ENCODE data around the gene C17orf50. TPM values are rescaled to one million over a fixed set of nuclear protein-coding genes. Genes with fewer than 3 reads are reported as not detected.

C17orf50 gene
- total RNA-seq, 3 donors from 2014 or later: not detected

GRCh38 chr17:35740997-35741931, 19.4 kb upstream of the C17orf50 start:
- H3K4me3 ChIP-seq: no peak overlapping the region
- intact Hi-C loops (cut with DNase I, micrococcal nuclease): loop anchor here in 1 of 2 donors (10.0 kb wide), 1 partner anchor 136 kb away; no protein-coding TSS in a partner anchor

DNA sequence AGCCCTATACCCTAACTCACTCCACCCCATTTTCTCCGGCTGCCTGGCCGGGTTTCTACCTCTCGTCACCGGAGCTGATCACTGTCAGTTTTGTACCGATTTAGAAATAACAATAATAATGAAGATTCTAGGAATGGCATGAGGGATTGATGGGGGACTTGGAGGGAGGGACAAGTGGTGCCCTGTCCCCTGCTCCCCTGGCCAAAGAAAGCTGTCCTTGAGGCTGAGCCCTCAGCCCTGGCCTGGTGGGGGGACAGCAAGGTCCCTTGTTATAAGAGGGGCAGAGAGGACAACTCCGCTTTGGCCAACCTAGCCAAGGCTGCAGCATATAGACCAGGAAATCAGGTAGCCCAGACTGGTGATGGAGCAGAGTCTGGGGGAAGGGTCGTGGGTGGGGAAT, 18.2 kb upstream of the C17orf50 start:
- intact Hi-C loops (cut with DNase I, micrococcal nuclease): loop anchor here in 1 of 2 donors (10.0 kb wide), 1 partner anchor 138 kb away; no protein-coding TSS in a partner anchor
- ATAC-seq (no peak), DNase-seq (no peak)
- Histone ChIP-seq H3K36me3 (ENCODE audit: low read depth) (no peaks in the 10 kb centered on the region), H3K9me3 (no peaks in the 10 kb centered on the region), H3K4me3 (no peak overlapping the region), H3K4me1 (ENCODE audit: low read depth) (peaks cover 3% of the 10 kb centered on the region)
- TF ChIP-seq CTCF (IDR thresholded peaks at IDR 0.05): no peak

More at GRCh38 chr17:35740997-35741931, 19.4 kb upstream of the C17orf50 start:
- Histone ChIP-seq H3K4me1 (ENCODE audit: low read depth) (peaks cover 3% of the 10 kb centered on the region), H3K9me3 (no peaks in the 10 kb centered on the region), H3K36me3 (ENCODE audit: low read depth) (no peaks in the 10 kb centered on the region)
- DNase-seq: no peak
- no peak for TF ChIP-seq CTCF (IDR thresholded peaks at IDR 0.05)
- peak; percentile 27 for ATAC-seq

DNA sequence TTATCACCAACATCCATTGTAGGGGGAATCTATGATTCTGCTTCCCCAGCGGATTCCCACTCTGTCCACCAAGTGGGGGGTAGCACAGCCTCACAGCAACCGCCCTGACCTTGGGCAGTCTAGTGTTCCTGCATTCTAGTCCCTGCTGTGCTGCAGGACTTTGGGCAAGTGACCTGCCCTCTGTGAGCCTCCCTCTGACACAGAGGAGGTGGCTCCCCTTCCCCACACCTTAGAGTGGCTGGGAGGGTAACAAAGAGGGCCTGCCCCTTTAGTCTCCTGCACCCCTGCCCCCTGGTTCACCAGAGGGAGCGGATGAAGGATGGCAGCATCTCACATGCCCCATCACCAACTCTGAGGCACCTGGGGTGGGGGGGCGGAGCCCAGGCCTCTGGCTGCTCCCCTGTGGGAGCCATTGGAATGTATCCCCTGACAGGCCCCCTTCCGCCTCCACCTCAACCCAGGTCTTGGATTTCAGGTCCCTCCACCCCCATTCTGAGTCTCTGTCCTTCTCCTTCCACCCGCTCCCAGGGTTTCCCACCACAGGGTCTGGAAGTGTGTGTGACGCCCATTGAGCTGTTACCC, 17.7 kb upstream of the C17orf50 start:
- no peak for TF ChIP-seq CTCF (IDR thresholded peaks at IDR 0.05)
- intact Hi-C loops (cut with DNase I, micrococcal nuclease): loop anchor here in 1 of 2 donors (10.0 kb wide), 1 partner anchor 138 kb away; no protein-coding TSS in a partner anchor

DNA sequence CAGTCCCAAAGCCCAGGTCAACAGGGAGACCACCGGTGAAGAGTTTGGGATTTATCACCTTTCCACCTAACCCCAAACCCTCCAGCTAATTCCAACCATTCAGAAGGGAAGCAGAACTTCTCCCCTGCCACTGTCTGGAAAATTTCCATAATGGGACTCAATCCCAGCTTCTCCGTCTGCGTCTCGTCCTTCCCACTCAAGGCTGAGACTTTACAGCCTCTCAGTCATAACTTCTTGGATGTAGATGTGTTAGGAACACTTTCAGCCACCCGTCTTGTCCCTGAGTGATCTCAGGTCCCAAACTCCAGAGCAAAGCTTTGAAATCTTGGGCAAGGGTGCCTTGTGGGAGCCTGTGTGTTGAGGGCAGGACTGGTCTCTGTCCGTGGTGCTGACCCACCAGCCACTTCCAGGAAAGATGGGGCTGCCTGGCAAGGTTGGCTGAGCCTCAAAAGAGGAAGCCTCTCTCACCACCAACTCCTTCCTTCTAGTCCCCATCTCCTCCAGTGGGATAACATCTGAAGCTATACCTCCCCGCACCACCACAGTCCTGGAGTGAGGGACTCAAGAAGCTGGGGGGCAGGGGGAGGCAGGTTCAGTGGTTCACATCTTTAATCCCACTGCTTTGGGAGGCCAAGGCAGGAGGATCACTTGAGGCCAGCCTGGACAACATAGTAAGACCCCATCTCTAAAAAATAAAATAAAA, 16.9 kb upstream of the C17orf50 start:
- H3K4me3 ChIP-seq: no peak overlapping the region
- peaks cover 3% of the 10 kb centered on the region for H3K4me1 ChIP-seq (ENCODE audit: low read depth)
- intact Hi-C loops (cut with DNase I, micrococcal nuclease): loop anchor here in 1 of 2 donors (10.0 kb wide), 1 partner anchor 139 kb away; no protein-coding TSS in a partner anchor
- no peaks in the 10 kb centered on the region for H3K9me3 ChIP-seq
- no peak for TF ChIP-seq CTCF (IDR thresholded peaks at IDR 0.05)
- DNase-seq (peak in 1 of 3 donors; percentile 24), ATAC-seq (no peak)
- H3K36me3 ChIP-seq (ENCODE audit: low read depth): no peaks in the 10 kb centered on the region

More for the DNA sequence above, 17.7 kb upstream of the C17orf50 start:
- Histone ChIP-seq H3K4me1 (ENCODE audit: low read depth) (peaks cover 3% of the 10 kb centered on the region), H3K4me3 (no peak overlapping the region), H3K9me3 (no peaks in the 10 kb centered on the region), H3K36me3 (ENCODE audit: low read depth) (no peaks in the 10 kb centered on the region)
- ATAC-seq (no peak), DNase-seq (no peak)

DNA sequence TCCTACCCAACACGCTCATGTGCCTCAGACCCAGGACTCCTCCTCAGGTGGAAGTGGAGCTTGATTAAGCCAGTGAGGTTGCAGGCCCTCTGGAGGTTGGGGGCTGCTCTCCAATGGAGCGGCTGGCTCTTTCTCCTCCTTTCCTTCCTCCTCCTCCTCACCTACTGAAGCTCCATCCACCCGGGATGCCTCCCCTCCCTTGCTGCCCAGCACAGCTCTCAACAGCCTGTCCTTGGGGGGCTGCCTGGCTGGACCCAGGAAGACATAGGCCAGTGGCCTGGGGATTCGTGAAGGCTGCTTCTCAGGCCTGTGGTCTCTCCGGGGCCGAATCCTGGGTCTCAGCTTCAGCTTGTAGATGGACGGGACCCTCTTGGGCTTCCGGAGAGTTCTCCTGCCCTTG, 15.9 kb upstream of the C17orf50 start:
- Histone ChIP-seq H3K4me1 (ENCODE audit: low read depth) (peaks cover 3% of the 10 kb centered on the region), H3K36me3 (ENCODE audit: low read depth) (no peaks in the 10 kb centered on the region), H3K9me3 (no peaks in the 10 kb centered on the region), H3K4me3 (no peak overlapping the region)
- intact Hi-C loops (cut with DNase I, micrococcal nuclease): loop anchor here in 1 of 2 donors (5.0 to 10.0 kb wide), 2 partner anchors 140 to 433 kb away; no protein-coding TSS in a partner anchor
- DNase-seq (no peak), ATAC-seq (no peak)
- TF ChIP-seq CTCF (IDR thresholded peaks at IDR 0.05): no peak
